HEK293 (cell line): Measurements from ENCODE around the gene SPEF1.

Source experiments
- ATF2 ChIP-seq: fragments of 450-650 bp; formaldehyde crosslinking; IDR thresholded peaks from 2 replicates; pipeline ENCODE4 v1.5.1; 2016; ENCODE audit warnings: missing biosample characterization, missing genetic modification characterization, low read depth
- BCL11A ChIP-seq: fragments of 450-650 bp; formaldehyde crosslinking; IDR thresholded peaks from 2 replicates; pipeline ENCODE4 v1.5.1; 2016; ENCODE audit warnings: low read depth, missing biosample characterization, missing genetic modification characterization
- HOXA7 ChIP-seq: sonication (generic); formaldehyde crosslinking; IDR thresholded peaks from 2 replicates; pipeline ENCODE4 v1.8.1; 2022; ENCODE audit warnings: missing genetic modification reagents, borderline replicate concordance
- INSM2 ChIP-seq: fragments of 450-650 bp; formaldehyde crosslinking; IDR thresholded peaks from 2 replicates; pipeline ENCODE4 v1.5.1; 2016; ENCODE audit warnings: missing biosample characterization, missing genetic modification characterization
- KLF10 ChIP-seq: fragments of 450-650 bp; IDR thresholded peaks from 2 replicates; pipeline ENCODE4 v1.5.1; 2018; ENCODE audit warnings: missing biosample characterization, mild to moderate bottlenecking, missing genetic modification characterization
- MYNN ChIP-seq: fragments of 450-650 bp; formaldehyde crosslinking; IDR thresholded peaks from 2 replicates; pipeline ENCODE4 v1.5.1; 2016; ENCODE audit warnings: missing biosample characterization, missing genetic modification characterization, borderline replicate concordance
- RBAK ChIP-seq: fragments of 450-650 bp; formaldehyde crosslinking; IDR thresholded peaks from 2 replicates; pipeline ENCODE4 v1.5.1; 2016; ENCODE audit warnings: missing biosample characterization, missing genetic modification characterization
- ZBTB1 ChIP-seq: fragments of 450-650 bp; formaldehyde crosslinking; IDR thresholded peaks from 2 replicates; pipeline ENCODE4 v1.5.1; 2016; ENCODE audit warnings: missing biosample characterization, missing genetic modification characterization
- ZBTB17 ChIP-seq: fragments of 450-650 bp; formaldehyde crosslinking; IDR thresholded peaks from 2 replicates; pipeline ENCODE4 v1.5.1; 2016; ENCODE audit warnings: missing biosample characterization, missing genetic modification characterization
- ZBTB6 ChIP-seq: fragments of 450-650 bp; formaldehyde crosslinking; IDR thresholded peaks from 2 replicates; pipeline ENCODE4 v1.5.1; 2017; ENCODE audit warnings: missing biosample characterization, missing genetic modification characterization
- ZFHX2 ChIP-seq: fragments of 450-650 bp; formaldehyde crosslinking; conservative IDR thresholded peaks from 2 replicates; pipeline ENCODE4 v1.5.1; 2016; ENCODE audit warnings: missing biosample characterization, missing genetic modification characterization
- ZFP37 ChIP-seq: fragments of 450-650 bp; formaldehyde crosslinking; IDR thresholded peaks from 2 replicates; pipeline ENCODE4 v1.5.1; 2016; ENCODE audit warnings: missing biosample characterization, missing genetic modification characterization
- ZNF146 ChIP-seq: fragments of 450-650 bp; formaldehyde crosslinking; IDR thresholded peaks from 2 replicates; pipeline ENCODE4 v1.5.1; 2016; ENCODE audit warnings: missing biosample characterization, missing genetic modification characterization
- ZNF202 ChIP-seq: fragments of 450-650 bp; formaldehyde crosslinking; IDR thresholded peaks from 2 replicates; pipeline ENCODE4 v1.5.1; 2016; ENCODE audit warnings: missing biosample characterization, missing genetic modification characterization, borderline replicate concordance
- ZNF280D ChIP-seq: fragments of 450-650 bp; formaldehyde crosslinking; IDR thresholded peaks from 2 replicates; pipeline ENCODE4 v1.5.1; 2016; ENCODE audit warnings: missing biosample characterization, missing genetic modification characterization
- ZNF311 ChIP-seq: fragments of 450-650 bp; formaldehyde crosslinking; IDR thresholded peaks from 2 replicates; pipeline ENCODE4 v1.5.1; 2017; ENCODE audit warnings: missing biosample characterization, missing genetic modification characterization, borderline replicate concordance
- ZNF544 ChIP-seq: fragments of 450-650 bp; formaldehyde crosslinking; IDR thresholded peaks from 2 replicates; pipeline ENCODE4 v1.5.0; 2017; ENCODE audit warnings: missing biosample characterization, missing genetic modification characterization
- ZNF585B ChIP-seq: fragments of 450-650 bp; formaldehyde crosslinking; IDR thresholded peaks from 2 replicates; pipeline ENCODE4 v1.5.1; 2016; ENCODE audit warnings: missing biosample characterization, missing genetic modification characterization
- ZNF629 ChIP-seq: fragments of 450-650 bp; formaldehyde crosslinking; IDR thresholded peaks from 2 replicates; pipeline ENCODE4 v1.5.1; 2017; ENCODE audit warnings: missing biosample characterization, missing genetic modification characterization
- ZNF645 ChIP-seq: fragments of 450-650 bp; formaldehyde crosslinking; IDR thresholded peaks from 2 replicates; pipeline ENCODE4; 2016; ENCODE audit warnings: missing biosample characterization, missing genetic modification characterization
- ZNF677 ChIP-seq: fragments of 450-650 bp; IDR thresholded peaks from 2 replicates; pipeline ENCODE4 v1.5.0; 2018; ENCODE audit warnings: missing biosample characterization, mild to moderate bottlenecking, missing genetic modification characterization, moderate library complexity
- ZNF776 ChIP-seq: fragments of 450-650 bp; formaldehyde crosslinking; IDR thresholded peaks from 2 replicates; pipeline ENCODE4 v1.5.0; 2017; ENCODE audit warnings: missing biosample characterization, missing genetic modification characterization, borderline replicate concordance
- ZNF777 ChIP-seq: fragments of 450-650 bp; formaldehyde crosslinking; IDR thresholded peaks from 2 replicates; pipeline ENCODE4 v1.5.1; 2017; ENCODE audit warnings: missing biosample characterization, missing genetic modification characterization, borderline replicate concordance
- TF ChIP-seq, protein P1 (sequence below): fragments of 450-650 bp; formaldehyde crosslinking; IDR thresholded peaks from 2 replicates; pipeline ENCODE4 v1.5.1; 2017; ENCODE audit warnings: missing biosample characterization, missing genetic modification characterization
- TF ChIP-seq, protein P2 (sequence below): fragments of 450-650 bp; formaldehyde crosslinking; IDR thresholded peaks from 2 replicates; pipeline ENCODE4 v1.5.1; 2016; ENCODE audit warnings: missing biosample characterization, missing genetic modification characterization

SPEF1 gene

GRCh38 chr20:3795511-3796468 lies 14.5 kb upstream of the SPEF1 start, which contains the start of gene CDC25B (continued):
- TF ChIP-seq, protein P1, sequence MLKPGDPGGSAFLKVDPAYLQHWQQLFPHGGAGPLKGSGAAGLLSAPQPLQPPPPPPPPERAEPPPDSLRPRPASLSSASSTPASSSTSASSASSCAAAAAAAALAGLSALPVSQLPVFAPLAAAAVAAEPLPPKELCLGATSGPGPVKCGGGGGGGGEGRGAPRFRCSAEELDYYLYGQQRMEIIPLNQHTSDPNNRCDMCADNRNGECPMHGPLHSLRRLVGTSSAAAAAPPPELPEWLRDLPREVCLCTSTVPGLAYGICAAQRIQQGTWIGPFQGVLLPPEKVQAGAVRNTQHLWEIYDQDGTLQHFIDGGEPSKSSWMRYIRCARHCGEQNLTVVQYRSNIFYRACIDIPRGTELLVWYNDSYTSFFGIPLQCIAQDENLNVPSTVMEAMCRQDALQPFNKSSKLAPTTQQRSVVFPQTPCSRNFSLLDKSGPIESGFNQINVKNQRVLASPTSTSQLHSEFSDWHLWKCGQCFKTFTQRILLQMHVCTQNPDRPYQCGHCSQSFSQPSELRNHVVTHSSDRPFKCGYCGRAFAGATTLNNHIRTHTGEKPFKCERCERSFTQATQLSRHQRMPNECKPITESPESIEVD (tag by site-specific recombination) = no peak
- TF ChIP-seq ZNF311 (tag by site-specific recombination) (no peak), HOXA7 (CRISPR knock-in tag) (no peak), RBAK (tag by site-specific recombination) (no peak), INSM2 (tag by site-specific recombination) (peak; percentile 41; the same call in 1 of the 2 replicates), ZNF776 (tag by site-specific recombination) (no peak), ZBTB1 (tag by site-specific recombination) (no peak), MYNN (no peak), ZBTB6 (tag by site-specific recombination) (no peak), ATF2 (tag by site-specific recombination) (peak; percentile 49; the same call in 1 of the 2 replicates), ZNF629 (tag by site-specific recombination) (peak; percentile 80), ZNF146 (tag by site-specific recombination) (0 out of 2 replicates have a peak, but pooled peaks have one; percentile 9), ZBTB17 (tag by site-specific recombination) (no peak; the same call in 1 of the 2 replicates), BCL11A (tag by site-specific recombination) (no peak), ZNF202 (tag by site-specific recombination) (0 out of 2 replicates have a peak, but pooled peaks have one; percentile 51), ZNF585B (no peak), ZNF677 (tag by site-specific recombination) (no peak), ZNF544 (tag by site-specific recombination) (no peak), ZNF645 (no peak), KLF10 (peak; percentile 93), ZNF777 (tag by site-specific recombination) (no peak), ZNF280D (tag by site-specific recombination) (0 out of 2 replicates have a peak, but pooled peaks have one; percentile 69), ZFHX2 (tag by site-specific recombination) (peak; percentile 70), ZFP37 (tag by site-specific recombination) (0 out of 2 replicates have a peak, but pooled peaks have one; percentile 53)
- TF ChIP-seq, protein P2, sequence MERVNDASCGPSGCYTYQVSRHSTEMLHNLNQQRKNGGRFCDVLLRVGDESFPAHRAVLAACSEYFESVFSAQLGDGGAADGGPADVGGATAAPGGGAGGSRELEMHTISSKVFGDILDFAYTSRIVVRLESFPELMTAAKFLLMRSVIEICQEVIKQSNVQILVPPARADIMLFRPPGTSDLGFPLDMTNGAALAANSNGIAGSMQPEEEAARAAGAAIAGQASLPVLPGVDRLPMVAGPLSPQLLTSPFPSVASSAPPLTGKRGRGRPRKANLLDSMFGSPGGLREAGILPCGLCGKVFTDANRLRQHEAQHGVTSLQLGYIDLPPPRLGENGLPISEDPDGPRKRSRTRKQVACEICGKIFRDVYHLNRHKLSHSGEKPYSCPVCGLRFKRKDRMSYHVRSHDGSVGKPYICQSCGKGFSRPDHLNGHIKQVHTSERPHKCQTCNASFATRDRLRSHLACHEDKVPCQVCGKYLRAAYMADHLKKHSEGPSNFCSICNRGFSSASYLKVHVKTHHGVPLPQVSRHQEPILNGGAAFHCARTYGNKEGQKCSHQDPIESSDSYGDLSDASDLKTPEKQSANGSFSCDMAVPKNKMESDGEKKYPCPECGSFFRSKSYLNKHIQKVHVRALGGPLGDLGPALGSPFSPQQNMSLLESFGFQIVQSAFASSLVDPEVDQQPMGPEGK (tag by site-specific recombination) = peak; percentile 72
